ENCODE results near the gene SMCP.

Gene SMCP

GRCh38 chr1:152873495-152873894 is 4.6 kb upstream of the SMCP start:
- TF ChIP-seq CTCF (IDR thresholded peaks at IDR 0.05; ENCODE audit: low read depth, low read length, poor library complexity, severe bottlenecking) (no peak), EZH2phosphoT487 (IDR thresholded peaks at IDR 0.05; ENCODE audit: borderline replicate concordance, low read length) (no peak)
- Histone ChIP-seq H3K27ac (ENCODE audit: low read depth, low read length) (no peak overlapping the region), H3K4me3 (ENCODE audit: low read length) (no peak overlapping the region), H3K9me2 (replicated peaks; ENCODE audit: control insufficient read depth, low read length) (no peaks in the 10 kb centered on the region), H3K79me2 (ENCODE audit: control insufficient read depth, low read length) (no peaks in the 10 kb centered on the region), H3F3A (ENCODE audit: control insufficient read depth, insufficient read depth) (no peaks in the 10 kb centered on the region; the same call in 1 of the 2 replicates), H3K9me3 (ENCODE audit: control insufficient read depth, insufficient read depth, low read length) (no peaks in the 10 kb centered on the region), H3K27me3 (ENCODE audit: control insufficient read depth, low read length) (no peaks in the 10 kb centered on the region), H3K36me3 (ENCODE audit: control insufficient read depth, low read length) (no peaks in the 10 kb centered on the region), H4K20me1 (ENCODE audit: control insufficient read depth, insufficient read depth, low read depth, low read length) (no peaks in the 10 kb centered on the region), H3K4me2 (ENCODE audit: low read length) (no peak overlapping the region), H3K4me1 (ENCODE audit: control insufficient read depth, low read length) (peaks cover 6% of the 10 kb centered on the region; the same call in 1 of the 2 replicates)

GRCh38 chr1:152876827-152877226 is 1.3 kb upstream of the SMCP start:
- H3K9me3 ChIP-seq (ENCODE audit: control insufficient read depth, insufficient read depth, low read length), result no peaks in the 10 kb centered on the region
- TF ChIP-seq CTCF (IDR thresholded peaks at IDR 0.05; ENCODE audit: low read depth, low read length, poor library complexity, severe bottlenecking), result no peak
- no peak for TF ChIP-seq EZH2phosphoT487 (IDR thresholded peaks at IDR 0.05; ENCODE audit: borderline replicate concordance, low read length)
- H3K27ac ChIP-seq (ENCODE audit: low read depth, low read length), result no peak overlapping the region
- H3K9me2 ChIP-seq (replicated peaks; ENCODE audit: control insufficient read depth, low read length), result no peaks in the 10 kb centered on the region
- no peaks in the 10 kb centered on the region for H3K36me3 ChIP-seq (ENCODE audit: control insufficient read depth, low read length)
- no peak overlapping the region for H3K4me3 ChIP-seq (ENCODE audit: low read length)
- peaks cover 2% of the 10 kb centered on the region; the same call in 1 of the 2 replicates for H3K4me1 ChIP-seq (ENCODE audit: control insufficient read depth, low read length)
- no peaks in the 10 kb centered on the region for H3K79me2 ChIP-seq (ENCODE audit: control insufficient read depth, low read length)
- no peak overlapping the region for H3K4me2 ChIP-seq (ENCODE audit: low read length)
- no peaks in the 10 kb centered on the region for H4K20me1 ChIP-seq (ENCODE audit: control insufficient read depth, insufficient read depth, low read depth, low read length)
- no peaks in the 10 kb centered on the region for H3F3A ChIP-seq (ENCODE audit: control insufficient read depth, insufficient read depth)
- H3K27me3 ChIP-seq (ENCODE audit: control insufficient read depth, low read length), result no peaks in the 10 kb centered on the region

GRCh38 chr1:152879559-152880198 is 1.6 kb downstream of the SMCP start:
- no peaks in the 10 kb centered on the region for H3K27me3 ChIP-seq (ENCODE audit: control insufficient read depth, low read length)

More at GRCh38 chr1:152879559-152880198, 1.6 kb downstream of the SMCP start:
- TF ChIP-seq CTCF (IDR thresholded peaks at IDR 0.05; ENCODE audit: low read depth, low read length, poor library complexity, severe bottlenecking) (no peak), EZH2phosphoT487 (IDR thresholded peaks at IDR 0.05; ENCODE audit: borderline replicate concordance, low read length) (no peak)
- no peaks in the 10 kb centered on the region for H4K20me1 ChIP-seq (ENCODE audit: control insufficient read depth, insufficient read depth, low read depth, low read length)
- H3K4me1 ChIP-seq (ENCODE audit: control insufficient read depth, low read length), result no peaks in the 10 kb centered on the region
- no peaks in the 10 kb centered on the region for H3K9me3 ChIP-seq (ENCODE audit: control insufficient read depth, insufficient read depth, low read length)
- no peak overlapping the region for H3K4me3 ChIP-seq (ENCODE audit: low read length)
- H3K79me2 ChIP-seq (ENCODE audit: control insufficient read depth, low read length), result no peaks in the 10 kb centered on the region
- H3F3A ChIP-seq (ENCODE audit: control insufficient read depth, insufficient read depth), result no peaks in the 10 kb centered on the region
- H3K27ac ChIP-seq (ENCODE audit: low read depth, low read length), result no peak overlapping the region
- H3K9me2 ChIP-seq (replicated peaks; ENCODE audit: control insufficient read depth, low read length), result no peaks in the 10 kb centered on the region
- H3K4me2 ChIP-seq (ENCODE audit: low read length), result no peak overlapping the region
- H3K36me3 ChIP-seq (ENCODE audit: control insufficient read depth, low read length), result no peaks in the 10 kb centered on the region

All from DOHH2 (cell line).